Activated T-helper 17 cell treated with anti-CD3 and anti-CD28 coated beads, Interleukin-2, amount 50 U/mL, for 72 hours (primary cell): ENCODE measurements around the gene TLL2. TPM values are rescaled to one million over a fixed set of nuclear protein-coding genes. Genes with fewer than 3 reads are reported as not detected.

ENCODE experiments used
- ATAC-seq: fragments of 150-1000 bp; cut with Tn5 transposase; replicated peaks from 2 replicates; pipeline ENCODE4 v1.10.0; 2021; ENCODE audit warnings: mild to moderate bottlenecking, moderate library complexity
- H3K27ac Mint-ChIP-seq: one replicate; pipeline ENCODE4 v1.8.0; 2022; ENCODE audit warnings: mixed read lengths
- H3K27me3 Mint-ChIP-seq: one replicate; pipeline ENCODE4 v1.8.0; 2022; ENCODE audit warnings: mixed read lengths
- H3K36me3 Mint-ChIP-seq: one replicate; pipeline ENCODE4 v1.8.0; 2022; ENCODE audit warnings: low read depth, mild to moderate bottlenecking, mixed read lengths
- H3K4me1 Mint-ChIP-seq: one replicate; pipeline ENCODE4 v1.8.0; 2022; ENCODE audit warnings: mixed read lengths
- H3K4me3 Mint-ChIP-seq: one replicate; pipeline ENCODE4 v1.8.0; 2022; ENCODE audit warnings: mild to moderate bottlenecking, mixed read lengths
- H3K9me3 Mint-ChIP-seq: one replicate; pipeline ENCODE4 v1.8.0; 2022; ENCODE audit warnings: mixed read lengths
- total RNA-seq, 2 donors: library from RNA; stranded (reverse); gene quantifications; one replicate each; pipeline ENCODE4 v1.2.3, GENCODE V29; 2022

TLL2 gene
- total RNA-seq, 2 donors from 2014 or later, result not detected

- peaks cover 17% of the 10 kb centered on the region for H3K27me3 Mint-ChIP-seq
- ATAC-seq, result no peak
- no peak overlapping the region for H3K27ac Mint-ChIP-seq
- H3K4me3 Mint-ChIP-seq, result no peak overlapping the region
- H3K9me3 Mint-ChIP-seq, result no peaks in the 10 kb centered on the region
- no peaks in the 10 kb centered on the region for H3K36me3 Mint-ChIP-seq
- no peaks in the 10 kb centered on the region for H3K4me1 Mint-ChIP-seq
Measured at GRCh38 chr10:96413151-96413787, 100.5 kb downstream of the TLL2 start.

- Mint-ChIP-seq H3K27ac (no peak overlapping the region), H3K36me3 (no peaks in the 10 kb centered on the region), H3K4me1 (no peaks in the 10 kb centered on the region), H3K4me3 (no peak overlapping the region), H3K27me3 (peaks cover 30% of the 10 kb centered on the region), H3K9me3 (no peaks in the 10 kb centered on the region)
- ATAC-seq, result no peak
Measured at GRCh38 chr10:96411716-96412320, 101.9 kb downstream of the TLL2 start.

- no peak overlapping the region for H3K27ac Mint-ChIP-seq
- peaks cover 42% of the 10 kb centered on the region for H3K27me3 Mint-ChIP-seq
- H3K4me3 Mint-ChIP-seq, result no peak overlapping the region
- H3K4me1 Mint-ChIP-seq, result no peaks in the 10 kb centered on the region
- no peaks in the 10 kb centered on the region for H3K36me3 Mint-ChIP-seq
- no peak for ATAC-seq
- no peaks in the 10 kb centered on the region for H3K9me3 Mint-ChIP-seq
Measured at GRCh38 chr10:96410296-96410695, 103.4 kb downstream of the TLL2 start.

- peaks cover 49% of the 10 kb centered on the region for H3K27me3 Mint-ChIP-seq
- no peak overlapping the region for H3K4me3 Mint-ChIP-seq
- H3K27ac Mint-ChIP-seq, result no peak overlapping the region
- H3K4me1 Mint-ChIP-seq, result no peaks in the 10 kb centered on the region
- ATAC-seq, result no peak
- no peaks in the 10 kb centered on the region for H3K9me3 Mint-ChIP-seq
- no peaks in the 10 kb centered on the region for H3K36me3 Mint-ChIP-seq
Measured at GRCh38 chr10:96408201-96408600, 105.5 kb downstream of the TLL2 start.

- Mint-ChIP-seq H3K27ac (no peak overlapping the region), H3K27me3 (peaks cover 49% of the 10 kb centered on the region), H3K4me1 (no peaks in the 10 kb centered on the region), H3K9me3 (no peaks in the 10 kb centered on the region), H3K36me3 (no peaks in the 10 kb centered on the region), H3K4me3 (no peak overlapping the region)
- no peak for ATAC-seq
Measured at GRCh38 chr10:96407560-96408069, 106.1 kb downstream of the TLL2 start.

DNA sequence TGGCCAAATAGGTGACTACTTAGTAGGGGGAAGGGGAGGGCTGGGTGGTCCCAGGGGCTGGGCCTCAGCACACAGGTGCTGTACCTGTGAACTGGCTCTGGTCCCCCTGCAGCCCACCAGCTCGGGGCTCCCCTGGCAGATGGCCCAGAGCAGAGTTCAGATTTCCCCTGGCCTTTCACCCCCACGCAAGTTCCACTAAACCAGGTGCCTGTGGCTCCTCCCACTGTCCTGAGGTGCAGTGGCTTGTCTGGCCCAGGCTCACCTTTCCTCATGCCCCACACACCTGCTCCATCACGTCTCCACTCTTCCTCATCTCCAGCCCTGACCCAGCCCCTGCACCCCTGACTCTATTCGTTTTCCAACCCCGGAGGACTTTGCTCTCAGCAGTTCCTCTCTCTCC, 107.6 kb downstream of the TLL2 start:
- Mint-ChIP-seq H3K36me3 (no peaks in the 10 kb centered on the region), H3K27me3 (peaks cover 47% of the 10 kb centered on the region), H3K27ac (no peak overlapping the region), H3K4me1 (no peaks in the 10 kb centered on the region), H3K4me3 (no peak overlapping the region), H3K9me3 (no peaks in the 10 kb centered on the region)
- ATAC-seq, result no peak

DNA sequence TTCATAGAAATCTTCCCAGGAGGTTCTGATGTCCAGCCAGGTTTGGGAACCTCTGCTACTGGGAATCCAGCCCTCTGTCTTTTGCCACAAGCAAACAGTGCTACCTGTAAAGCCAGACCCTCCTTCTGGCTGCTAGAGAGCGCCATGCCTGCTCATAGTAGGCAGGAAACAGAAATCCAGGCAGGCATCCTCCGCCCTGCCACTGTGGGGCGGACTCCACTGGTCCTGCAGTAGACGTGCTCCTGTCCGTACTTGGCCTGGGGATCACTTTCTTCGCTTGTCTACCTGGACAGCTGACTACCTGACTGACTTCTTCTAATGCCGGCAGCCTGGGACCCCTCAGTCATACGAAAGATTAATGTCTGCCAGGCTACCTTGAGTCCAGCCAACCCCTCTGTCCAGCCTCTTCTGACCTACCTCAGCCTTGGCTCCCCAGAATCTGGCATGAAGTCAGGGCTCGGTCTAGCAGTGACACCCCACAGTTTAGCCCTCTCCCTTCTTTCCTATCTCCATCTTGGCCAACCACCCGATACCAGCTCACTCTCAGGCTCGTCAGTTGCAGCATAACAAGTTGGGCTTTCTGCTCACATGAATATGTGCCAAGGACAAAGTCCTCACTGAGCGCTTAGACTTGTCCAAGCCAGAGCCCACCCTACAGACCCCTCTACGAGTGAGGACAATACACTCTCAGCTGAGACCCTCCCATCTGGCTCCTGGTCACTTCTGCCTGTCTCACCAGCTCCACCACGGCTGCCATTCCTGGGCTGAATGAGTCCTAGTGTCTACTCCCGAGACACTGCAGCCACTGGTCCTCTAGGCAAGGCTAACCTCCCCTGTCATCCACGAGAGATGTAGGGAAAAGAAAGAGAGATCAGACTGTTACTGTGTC, 111.1 kb downstream of the TLL2 start:
- no peak for ATAC-seq
- Mint-ChIP-seq H3K27ac (no peak overlapping the region), H3K4me3 (no peak overlapping the region), H3K36me3 (no peaks in the 10 kb centered on the region), H3K4me1 (no peaks in the 10 kb centered on the region), H3K9me3 (no peaks in the 10 kb centered on the region), H3K27me3 (peaks cover 52% of the 10 kb centered on the region)

GRCh38 chr10:96401036-96401435, 112.7 kb downstream of the TLL2 start:
- Mint-ChIP-seq H3K36me3 (no peaks in the 10 kb centered on the region), H3K27ac (no peak overlapping the region), H3K4me3 (no peak overlapping the region), H3K9me3 (no peaks in the 10 kb centered on the region), H3K4me1 (no peaks in the 10 kb centered on the region), H3K27me3 (peaks cover 42% of the 10 kb centered on the region)
- ATAC-seq, result no peak

- ATAC-seq, result no peak
- Mint-ChIP-seq H3K27me3 (peaks cover 39% of the 10 kb centered on the region), H3K27ac (no peak overlapping the region), H3K4me1 (no peaks in the 10 kb centered on the region), H3K9me3 (no peaks in the 10 kb centered on the region), H3K36me3 (no peaks in the 10 kb centered on the region), H3K4me3 (no peak overlapping the region)
Measured at GRCh38 chr10:96400465-96400864, 113.3 kb downstream of the TLL2 start.

GRCh38 chr10:96397902-96398301, 115.8 kb downstream of the TLL2 start:
- no peaks in the 10 kb centered on the region for H3K36me3 Mint-ChIP-seq
- no peak for ATAC-seq
- no peak overlapping the region for H3K4me3 Mint-ChIP-seq
- H3K27ac Mint-ChIP-seq, result no peak overlapping the region
- H3K4me1 Mint-ChIP-seq, result no peaks in the 10 kb centered on the region
- peaks cover 31% of the 10 kb centered on the region for H3K27me3 Mint-ChIP-seq
- H3K9me3 Mint-ChIP-seq, result no peaks in the 10 kb centered on the region

- H3K27me3 Mint-ChIP-seq, result peaks cover 24% of the 10 kb centered on the region
Measured at GRCh38 chr10:96395931-96396877, 117.5 kb downstream of the TLL2 start.

DNA sequence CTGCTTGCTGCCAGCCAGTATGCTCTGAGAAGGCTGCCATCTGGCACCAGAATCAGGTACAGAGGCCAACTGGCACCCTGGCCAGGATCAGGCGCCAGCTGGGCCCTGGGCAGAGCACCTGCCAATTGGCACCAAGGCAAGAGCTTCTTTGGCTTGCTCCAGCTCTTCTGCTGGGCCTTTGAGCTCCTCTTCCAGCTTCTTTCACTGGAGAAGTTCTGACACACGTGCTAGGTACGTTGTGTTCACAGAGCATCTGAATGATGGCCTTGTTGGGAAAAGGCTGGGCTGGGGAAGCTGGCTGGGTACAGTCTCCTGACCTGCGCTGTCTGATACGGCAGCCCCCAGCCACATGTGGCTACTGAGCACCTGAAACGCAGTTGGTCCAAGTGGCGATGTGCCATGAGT, 123.3 kb downstream of the TLL2 start:
- no peak for ATAC-seq
- Mint-ChIP-seq H3K36me3 (no peaks in the 10 kb centered on the region), H3K4me1 (no peaks in the 10 kb centered on the region), H3K27me3 (peaks cover 10% of the 10 kb centered on the region), H3K4me3 (no peak overlapping the region), H3K9me3 (no peaks in the 10 kb centered on the region), H3K27ac (no peak overlapping the region)

More at GRCh38 chr10:96395931-96396877, 117.5 kb downstream of the TLL2 start:
- Mint-ChIP-seq H3K4me1 (no peaks in the 10 kb centered on the region), H3K9me3 (no peaks in the 10 kb centered on the region), H3K27ac (no peak overlapping the region), H3K4me3 (peak overlapping the region; percentile 28), H3K36me3 (no peaks in the 10 kb centered on the region)
- ATAC-seq, result peak; percentile 75

- no peak overlapping the region for H3K4me3 Mint-ChIP-seq
- no peaks in the 10 kb centered on the region for H3K4me1 Mint-ChIP-seq
- H3K27me3 Mint-ChIP-seq, result peaks cover 10% of the 10 kb centered on the region
- no peaks in the 10 kb centered on the region for H3K9me3 Mint-ChIP-seq
- H3K27ac Mint-ChIP-seq, result no peak overlapping the region
- no peaks in the 10 kb centered on the region for H3K36me3 Mint-ChIP-seq
- ATAC-seq, result no peak
Measured at GRCh38 chr10:96389785-96390184, 123.9 kb downstream of the TLL2 start.

GRCh38 chr10:96387601-96388000, 126.1 kb downstream of the TLL2 start:
- H3K4me1 Mint-ChIP-seq, result no peaks in the 10 kb centered on the region
- H3K27ac Mint-ChIP-seq, result no peak overlapping the region
- peaks cover 10% of the 10 kb centered on the region for H3K27me3 Mint-ChIP-seq
- H3K36me3 Mint-ChIP-seq, result no peaks in the 10 kb centered on the region
- H3K4me3 Mint-ChIP-seq, result no peak overlapping the region
- no peak for ATAC-seq
- H3K9me3 Mint-ChIP-seq, result no peaks in the 10 kb centered on the region
